Measurements from ENCODE around the gene VPS8.

DNA sequence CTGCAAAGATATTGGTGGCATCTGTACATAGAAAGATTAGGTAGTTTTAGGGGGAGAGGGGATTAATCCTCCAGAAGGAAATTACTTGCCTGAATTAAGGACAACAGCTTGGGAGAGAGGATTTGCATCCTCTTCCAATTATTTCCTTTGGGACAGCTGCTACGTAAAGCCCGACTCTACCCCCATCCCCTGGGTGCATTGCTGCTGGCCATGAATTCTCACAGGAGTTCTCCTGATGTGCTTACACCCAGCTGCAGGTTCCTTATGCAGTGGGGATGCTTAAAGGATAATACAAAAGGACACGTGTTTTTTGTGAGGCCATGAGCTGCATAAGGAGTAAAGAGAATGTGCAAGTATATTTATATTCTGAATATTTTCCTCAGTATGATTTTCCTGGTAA is 132.3 kb downstream of the VPS8 start:
- TF ChIP-seq, protein P1, sequence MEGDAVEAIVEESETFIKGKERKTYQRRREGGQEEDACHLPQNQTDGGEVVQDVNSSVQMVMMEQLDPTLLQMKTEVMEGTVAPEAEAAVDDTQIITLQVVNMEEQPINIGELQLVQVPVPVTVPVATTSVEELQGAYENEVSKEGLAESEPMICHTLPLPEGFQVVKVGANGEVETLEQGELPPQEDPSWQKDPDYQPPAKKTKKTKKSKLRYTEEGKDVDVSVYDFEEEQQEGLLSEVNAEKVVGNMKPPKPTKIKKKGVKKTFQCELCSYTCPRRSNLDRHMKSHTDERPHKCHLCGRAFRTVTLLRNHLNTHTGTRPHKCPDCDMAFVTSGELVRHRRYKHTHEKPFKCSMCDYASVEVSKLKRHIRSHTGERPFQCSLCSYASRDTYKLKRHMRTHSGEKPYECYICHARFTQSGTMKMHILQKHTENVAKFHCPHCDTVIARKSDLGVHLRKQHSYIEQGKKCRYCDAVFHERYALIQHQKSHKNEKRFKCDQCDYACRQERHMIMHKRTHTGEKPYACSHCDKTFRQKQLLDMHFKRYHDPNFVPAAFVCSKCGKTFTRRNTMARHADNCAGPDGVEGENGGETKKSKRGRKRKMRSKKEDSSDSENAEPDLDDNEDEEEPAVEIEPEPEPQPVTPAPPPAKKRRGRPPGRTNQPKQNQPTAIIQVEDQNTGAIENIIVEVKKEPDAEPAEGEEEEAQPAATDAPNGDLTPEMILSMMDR (IDR thresholded peaks at IDR 0.05; ENCODE audit: insufficient read depth, low read length, poor library complexity, severe bottlenecking), result no peak
- TF ChIP-seq EZH2phosphoT487 (conservative IDR thresholded peaks at IDR 0.05; ENCODE audit: low read length), result no peak

All from SU-DHL-6 (cell line).